ENCODE data around the gene BICRA. TPM values are rescaled to one million over a fixed set of nuclear protein-coding genes. Genes with fewer than 3 reads are reported as not detected.
A peak's percentile ranks its signal among the peaks of the same experiment; 100 is the strongest.

BICRA gene
- total and polyA plus RNA-seq, 9 of the 15 experiments (the other 6 are each of a cell fraction or from before 2014, with no cell fraction given), result 0.01 to 8.8 (median 1.2) TPM

GRCh38 chr19:47608074-47608918 is 638 bp upstream of the BICRA start (continued):
- TF ChIP-seq CLOCK (CRISPR knock-in tag; IDR thresholded peaks at IDR 0.05; ENCODE audit: borderline replicate concordance) (no peak), L3MBTL2 (IDR thresholded peaks at IDR 0.05) (peak; percentile 69), CBFB (CRISPR knock-in tag; IDR thresholded peaks at IDR 0.05) (no peak), PHF8 (IDR thresholded peaks at IDR 0.05; ENCODE audit: borderline replicate concordance, low read length) (peak; percentile 74; the same call in 1 of the 2 replicates), HNRNPH1 (optimal IDR thresholded peaks at IDR 0.05; ENCODE audit: low read depth, low read length) (no peak), ETS2 (tag; IDR thresholded peaks at IDR 0.05; ENCODE audit: borderline replicate concordance, poor library complexity, severe bottlenecking) (no peak), ZNF57 (CRISPR knock-in tag; IDR thresholded peaks at IDR 0.05) (no peak), WHSC1 (IDR thresholded peaks at IDR 0.05; ENCODE audit: low read length) (no peak), ARID4B (CRISPR knock-in tag; IDR thresholded peaks at IDR 0.05) (peak; percentile 60; the same call in 1 of the 2 replicates), BCOR (IDR thresholded peaks at IDR 0.05) (0 out of 2 replicates have a peak, but pooled peaks have one; percentile 41), ZEB2 (IDR thresholded peaks at IDR 0.05) (no peak), ZNF3 (CRISPR knock-in tag; IDR thresholded peaks at IDR 0.05) (no peak), ZNF830 (CRISPR knock-in tag; IDR thresholded peaks at IDR 0.05) (peak; percentile 48; the same call in 1 of the 2 replicates), SUPT5H (IDR thresholded peaks at IDR 0.05) (peak; percentile 78), FOS (IDR thresholded peaks at IDR 0.05; ENCODE audit: extremely low read depth, insufficient read length) (peak; percentile 60), CBX1 (IDR thresholded peaks at IDR 0.05; ENCODE audit: low read depth) (peak; percentile 22; the same call in 1 of the 2 replicates), BHLHE40 (IDR thresholded peaks at IDR 0.05; ENCODE audit: low read length) (no peak), CTCF (IDR thresholded peaks at IDR 0.05 in 2 of 3, conservative IDR thresholded peaks at IDR 0.05 in 1 of 3; ENCODE audit: insufficient read depth in 2 of 3, low read depth in 1 of 3, low read length in 3 of 3) (peak; percentile 13 to 40 (median 36); a peak in 3 of 6 replicates), PTTG1 (tag; IDR thresholded peaks at IDR 0.05; ENCODE audit: low read depth) (no peak), ZKSCAN1 (IDR thresholded peaks at IDR 0.05; ENCODE audit: low read depth, low read length) (no peak)

Measured in K562 (cell line).